ENCODE results near the gene CCDC89.
"Not testable (repeated sequence)": the region's sequence is repeated elsewhere in the genome, so short reads cannot be mapped to it uniquely, and the experiment has no call there.

CCDC89 gene

DNA sequence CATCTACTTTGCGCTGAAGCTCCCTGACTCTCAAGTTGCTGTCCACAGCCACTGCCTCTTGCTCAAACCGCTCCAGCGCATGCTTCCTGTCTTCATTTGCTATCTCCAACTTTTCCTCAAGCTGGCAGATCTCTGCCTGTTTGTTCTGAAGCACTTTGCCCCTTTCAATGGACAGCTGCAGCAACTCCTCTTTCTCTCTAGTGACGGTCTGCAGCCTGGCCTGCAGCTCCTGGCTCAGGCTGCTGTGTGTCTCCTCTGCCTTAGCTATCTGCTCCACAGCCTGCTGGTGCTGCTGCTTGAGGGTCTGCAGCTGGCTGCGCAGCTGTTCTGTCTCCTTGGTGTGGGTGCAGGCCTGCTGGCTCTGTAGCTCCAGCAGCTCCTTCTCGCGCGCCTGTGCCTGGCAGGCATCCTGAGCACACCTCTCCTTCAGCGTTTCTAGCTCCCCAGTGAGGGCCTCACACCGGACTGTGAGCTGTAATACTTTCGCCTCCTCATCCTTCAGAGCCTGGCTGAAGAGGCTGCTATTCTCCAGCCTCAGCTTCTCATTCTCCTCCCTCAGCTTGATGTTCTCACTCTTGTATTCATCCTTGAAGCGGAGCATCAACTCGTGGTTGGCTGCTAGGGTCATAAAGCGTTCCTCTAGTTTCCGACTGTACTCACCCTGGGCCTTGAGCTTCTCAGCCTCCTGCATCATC, 723 bp downstream of the CCDC89 start:
- DNase-seq = no peak

DNA sequence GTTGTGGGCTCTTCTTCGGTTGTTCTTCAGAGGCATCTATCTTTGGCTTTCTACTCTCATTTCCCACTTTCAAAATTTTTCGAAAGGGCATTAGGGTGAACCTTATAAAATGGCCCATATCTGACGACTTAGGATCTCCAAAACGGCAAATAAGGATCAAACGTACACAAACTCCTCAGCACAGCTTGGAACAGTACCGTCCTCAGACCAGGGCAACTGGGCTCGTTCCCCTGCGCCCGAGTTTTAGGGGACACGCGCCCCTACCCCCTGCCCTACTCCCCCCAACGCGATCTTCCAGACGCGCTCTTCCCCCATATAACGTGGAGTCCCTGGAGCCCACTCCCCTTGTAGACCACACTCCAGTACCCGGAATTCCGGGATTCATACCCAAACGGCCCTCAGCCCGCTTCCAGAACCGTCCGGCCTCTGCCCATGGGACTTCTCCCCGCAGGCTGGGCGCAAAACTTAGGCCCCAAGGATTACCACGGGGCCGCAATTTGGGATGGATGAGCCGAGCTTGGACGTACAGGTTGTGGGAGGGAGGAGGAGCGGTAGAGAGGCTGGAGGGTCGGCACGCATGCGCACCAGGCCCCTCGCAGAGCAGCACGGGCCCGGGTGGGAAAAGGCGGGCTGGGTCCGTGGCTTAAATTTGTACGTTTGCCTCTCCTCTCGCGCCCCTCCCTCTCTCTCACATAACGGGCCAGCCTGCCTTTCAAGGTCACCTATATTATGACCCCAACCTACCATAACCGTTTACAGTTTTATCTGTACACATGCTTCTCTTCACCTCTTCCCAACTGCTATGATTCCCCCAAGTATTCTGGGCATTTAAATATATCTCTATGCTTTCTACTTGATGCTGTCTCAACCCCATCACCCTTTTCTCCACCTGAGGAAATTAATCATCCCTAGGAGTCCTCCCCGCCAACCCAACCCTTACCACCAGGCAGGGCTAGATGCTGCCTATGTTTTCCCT, 3.4 kb downstream of the CCDC89 start:
- DNase-seq = peak; percentile 67 to 70

DNA sequence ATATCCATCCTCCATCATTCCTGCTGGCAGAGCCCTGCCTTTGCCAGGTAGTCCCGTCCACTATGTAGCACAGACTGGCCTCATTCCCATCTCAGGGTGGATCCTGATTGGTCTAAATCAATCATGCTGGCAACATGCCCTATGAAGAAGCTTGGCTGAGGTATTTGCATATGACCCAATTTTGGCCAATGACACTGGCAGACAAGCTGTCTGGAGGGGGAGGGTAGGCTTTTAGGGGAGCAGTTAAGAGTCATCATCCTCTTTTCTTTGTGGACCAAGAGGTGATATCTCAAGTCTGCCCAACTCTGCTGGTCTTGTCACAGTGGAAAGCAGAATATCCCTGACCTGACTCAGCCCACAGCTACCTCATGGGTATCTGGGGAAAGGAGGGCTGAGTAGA, 5.1 kb downstream of the CCDC89 start:
- DNase-seq = no peak

DNA sequence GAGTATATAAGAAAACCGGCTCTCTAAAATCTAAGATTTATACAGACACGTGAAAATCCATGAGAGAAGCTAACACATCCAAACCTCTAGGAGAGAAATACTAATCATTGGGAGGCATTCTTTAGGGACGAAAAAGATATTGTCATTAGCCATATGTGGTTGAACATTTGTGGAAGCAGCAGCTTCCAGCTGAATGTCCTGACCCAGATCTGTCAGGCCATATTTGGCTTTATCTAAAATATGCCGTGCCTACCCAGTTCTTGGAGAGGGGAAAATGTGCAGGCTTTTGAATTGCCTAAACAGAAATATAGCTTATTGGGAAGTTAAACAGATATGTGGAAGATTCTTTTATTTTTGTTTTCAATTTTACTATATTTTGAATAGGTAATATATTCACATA, 6.4 kb downstream of the CCDC89 start:
- no peak for DNase-seq

- DNase-seq = no peak
Observed at GRCh38 chr11:85673393-85673792, 12.6 kb downstream of the CCDC89 start.

DNA sequence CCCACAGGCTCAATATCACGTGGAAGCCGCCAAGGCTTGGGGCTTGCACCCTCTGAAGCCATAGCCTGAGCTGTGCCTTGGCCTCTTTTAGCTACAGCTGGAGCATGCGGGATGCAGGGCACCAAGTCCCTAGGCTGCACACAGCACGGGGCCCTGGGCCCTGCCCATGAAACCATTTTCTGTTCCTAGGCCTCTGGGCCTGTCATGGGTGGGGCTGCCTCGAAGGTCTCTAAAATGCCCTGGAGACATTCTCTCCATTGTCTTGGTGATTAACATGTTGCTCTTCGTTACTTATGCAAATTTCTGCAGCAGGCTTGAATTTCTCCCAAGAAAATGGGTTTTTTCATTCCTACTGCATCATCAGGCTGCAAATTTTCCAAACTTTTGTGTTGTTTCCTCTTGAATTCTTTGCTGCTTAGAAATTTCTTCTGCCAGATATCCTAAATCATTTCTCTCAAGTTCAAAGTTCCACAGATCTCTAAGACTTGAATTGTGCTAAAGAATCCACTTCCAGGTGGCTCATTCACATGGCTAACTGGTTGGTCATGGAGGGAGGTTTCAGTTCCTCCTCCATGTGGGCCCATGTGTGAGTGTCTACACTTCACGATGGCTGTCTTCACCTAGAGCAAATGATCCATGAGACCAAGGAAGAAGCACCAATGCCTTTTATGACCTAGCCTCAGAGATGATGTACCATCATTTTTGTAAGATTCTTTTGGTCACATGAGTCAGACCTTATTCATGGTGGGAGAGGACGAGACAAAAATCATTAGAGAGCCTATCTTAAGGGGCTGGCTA, 13.7 kb downstream of the CCDC89 start:
- DNase-seq = no peak

DNA sequence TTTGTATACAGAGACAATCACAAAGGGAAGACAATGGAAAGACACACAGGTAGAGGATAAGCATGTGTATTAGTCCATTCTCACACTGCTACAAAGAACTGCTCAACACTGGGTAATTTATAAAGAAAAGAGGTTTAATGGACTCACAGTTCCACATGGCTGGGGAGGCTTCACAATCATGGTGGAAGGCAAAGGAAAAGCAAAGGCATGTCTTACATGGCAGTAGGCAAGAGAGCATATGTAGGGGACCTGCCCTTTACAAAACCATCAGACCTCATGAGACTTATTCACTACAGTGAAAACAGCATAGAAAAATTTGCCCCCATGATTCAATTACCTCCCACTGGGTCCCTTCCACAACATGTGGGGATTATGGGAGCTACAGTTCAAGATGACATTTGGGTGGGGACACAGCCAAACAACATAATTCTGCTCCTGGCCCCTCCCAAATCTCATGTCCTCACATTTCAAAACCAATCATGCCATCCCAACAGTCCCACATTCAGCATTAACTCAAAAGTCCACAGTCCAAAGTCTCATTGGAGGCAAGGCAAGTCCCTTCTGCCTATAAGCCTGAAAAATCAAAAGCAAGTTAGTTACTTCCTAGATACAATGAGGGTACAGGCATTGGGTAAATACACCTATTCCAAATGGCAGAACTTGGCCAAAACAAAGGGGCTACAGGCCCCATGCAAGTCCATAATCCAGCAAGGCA, 14.9 kb downstream of the CCDC89 start:
- not testable (repeated sequence) for DNase-seq

DNA sequence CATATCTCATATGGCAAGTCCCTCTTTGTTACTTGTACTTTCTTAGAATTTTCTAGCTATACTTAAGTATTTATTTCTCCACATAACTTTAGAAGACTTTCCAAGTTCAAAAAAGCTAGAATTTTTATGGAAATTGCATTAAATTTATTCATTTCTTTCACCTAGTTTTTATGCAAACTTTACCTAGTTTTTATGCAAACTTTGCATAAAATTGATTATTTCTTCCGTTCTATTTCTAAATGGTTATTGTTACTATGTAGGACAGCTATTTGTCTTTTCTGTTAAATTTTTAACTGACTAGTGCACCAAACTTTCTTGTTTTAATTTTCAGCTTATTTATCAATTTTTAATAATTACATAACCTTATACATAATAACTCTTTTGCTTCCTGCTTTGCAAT, 17.8 kb downstream of the CCDC89 start:
- no peak for DNase-seq

DNA sequence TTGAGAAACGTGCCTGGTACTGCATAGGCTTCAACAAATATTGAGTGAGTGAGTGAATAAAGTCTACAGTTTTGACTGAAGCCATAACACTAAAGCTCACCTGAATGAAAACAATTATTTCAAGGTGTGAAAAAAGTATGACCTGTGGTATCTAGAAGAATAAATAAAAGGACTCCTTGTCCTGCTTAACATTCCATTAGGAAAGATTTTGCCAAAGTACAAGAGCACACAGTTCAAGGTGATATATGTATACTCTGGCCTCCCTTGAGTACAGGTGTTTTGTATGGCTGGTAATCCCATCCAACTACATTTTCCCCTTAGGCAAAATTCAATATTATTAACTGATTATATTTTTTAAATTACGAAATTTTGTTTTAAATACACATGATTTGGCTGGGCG, 19.3 kb downstream of the CCDC89 start:
- DNase-seq = no peak

DNA sequence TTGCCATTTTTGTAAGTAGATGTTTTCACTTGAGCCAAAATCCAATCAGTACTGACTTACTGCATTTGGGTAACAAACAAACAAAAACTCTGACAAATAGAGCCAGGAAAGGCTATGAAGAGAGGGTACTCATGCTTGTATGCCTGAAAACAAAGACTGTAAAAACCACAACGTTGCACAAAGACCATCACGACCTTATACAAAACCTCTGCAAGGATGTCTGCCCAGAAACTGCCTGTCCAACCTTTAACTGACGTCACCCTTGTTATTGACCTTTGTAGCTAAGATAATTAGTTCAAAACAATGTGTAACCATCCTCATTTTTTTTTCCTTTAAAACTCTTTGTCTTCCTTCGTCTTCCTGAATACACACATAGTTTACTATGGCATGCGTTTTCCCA, 20.3 kb downstream of the CCDC89 start:
- DNase-seq = peak in 1 of 2 donors; percentile 34

DNA sequence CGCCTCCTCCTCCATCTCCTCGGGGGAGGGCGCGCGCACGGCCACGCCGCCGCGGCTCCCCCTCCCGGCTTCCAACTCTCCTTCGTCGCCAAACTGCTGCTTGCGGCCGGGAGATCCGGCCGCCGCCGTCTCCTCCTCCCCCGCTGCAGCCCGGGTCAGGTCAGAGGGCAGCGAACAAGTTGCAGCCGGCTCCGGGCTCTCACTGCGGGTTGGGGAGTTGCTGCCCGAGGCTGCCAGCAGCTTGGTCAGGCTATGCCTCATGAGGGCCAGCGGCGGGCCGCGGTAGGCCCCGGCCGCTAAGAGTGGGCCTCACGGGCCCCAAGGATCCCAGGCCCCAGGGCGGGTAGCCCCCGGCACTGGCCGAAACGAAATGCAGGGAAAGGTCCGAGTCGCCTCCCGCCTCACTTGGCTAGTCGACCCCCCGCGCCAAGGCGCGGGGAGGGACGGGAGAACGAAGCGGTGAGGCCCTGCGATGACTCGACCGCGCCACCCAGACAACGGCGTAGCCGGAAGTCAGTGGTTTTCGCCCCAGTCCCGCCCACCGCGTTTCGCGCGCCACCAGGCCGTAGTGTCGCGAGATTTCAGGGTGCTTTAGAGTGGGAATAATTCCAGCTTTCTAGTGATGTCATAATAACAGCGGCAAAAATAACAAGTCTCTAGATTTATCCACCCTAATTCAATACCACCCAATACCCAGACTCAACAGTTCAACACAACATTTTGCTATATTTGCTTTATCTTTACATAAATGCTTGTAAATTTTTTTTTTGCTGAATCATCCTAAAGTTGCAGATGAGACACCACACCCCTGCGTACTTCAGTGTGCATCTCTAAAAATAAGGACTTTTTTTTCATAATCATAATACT, 21.1 kb downstream of the CCDC89 start, which contains the start of gene CREBZF:
Gene CREBZF, minus strand, starts transcription at position 515 of the 867 bp plus-strand sequence. Its CDS starts 254 bp downstream, at position 261.
- DNase-seq = peak; percentile 92 to 95

DNA sequence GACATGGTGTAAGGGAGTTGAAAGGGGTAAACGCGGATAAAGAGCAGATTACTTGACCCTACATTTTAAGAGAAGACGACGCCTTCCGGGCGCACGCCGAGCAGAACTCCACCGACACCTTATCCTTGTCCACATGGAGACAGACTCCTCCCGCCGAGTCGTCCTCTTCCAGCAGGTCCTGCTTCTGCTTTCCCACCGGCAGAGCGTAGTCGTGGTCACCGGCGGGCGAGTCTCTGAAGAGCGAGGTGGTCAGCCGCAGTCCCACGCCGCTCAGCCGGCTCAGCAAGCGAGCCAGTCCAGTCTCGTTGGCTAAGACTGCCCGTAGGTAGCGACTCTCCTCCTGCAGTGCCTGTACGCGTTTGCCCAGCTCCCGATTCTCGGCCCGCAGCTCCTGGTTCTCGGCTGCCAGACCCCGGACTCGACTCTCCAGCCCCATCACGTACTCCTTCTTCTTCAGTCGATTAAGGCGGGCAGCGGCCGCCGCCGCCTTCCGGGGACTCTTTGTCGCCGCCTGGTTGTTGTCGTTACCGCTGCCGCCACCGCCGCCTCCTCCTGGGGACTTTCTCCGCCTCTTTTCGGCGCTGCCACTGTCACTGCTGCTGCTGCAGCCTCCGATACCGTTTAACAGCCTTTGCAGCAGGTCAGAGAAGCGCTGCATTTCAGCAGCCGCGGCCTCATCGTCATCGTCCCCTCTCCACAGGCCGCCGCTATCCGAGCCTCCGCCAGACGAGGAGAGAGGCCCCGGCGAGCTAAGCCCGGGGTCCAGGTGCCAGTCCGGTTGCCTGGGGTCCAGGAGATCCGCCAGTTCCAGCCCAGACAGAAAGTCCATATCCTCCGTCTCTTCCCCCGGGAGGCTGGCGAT, 22.0 kb downstream of the CCDC89 start:
- DNase-seq = peak; percentile 87 to 90

GRCh38 chr11:85663080-85663752, 22.8 kb downstream of the CCDC89 start:
- peak; percentile 12 to 58 for DNase-seq

GRCh38 chr11:85661972-85662664, 23.9 kb downstream of the CCDC89 start:
- DNase-seq = no peak

DNA sequence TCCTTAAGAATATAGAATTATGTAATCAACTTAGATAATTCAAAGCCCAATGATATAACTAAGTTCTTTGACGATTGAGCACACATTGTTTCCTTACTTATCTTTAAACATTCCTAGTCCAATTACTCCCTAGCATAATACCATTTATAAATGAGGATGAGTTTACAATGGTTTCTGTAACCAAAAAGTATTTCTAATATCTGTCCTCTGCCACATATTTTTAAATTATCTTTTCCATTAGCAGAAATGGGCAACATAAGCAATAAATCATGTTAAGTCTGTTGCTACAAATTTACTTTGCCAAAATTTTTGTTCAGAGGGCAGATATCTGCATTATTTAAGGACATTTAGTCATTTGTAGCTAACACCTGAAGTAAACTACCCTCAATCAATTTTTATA, 27.8 kb downstream of the CCDC89 start:
- DNase-seq = no peak

GRCh38 chr11:85656777-85657176, 29.2 kb downstream of the CCDC89 start:
- DNase-seq = no peak

GRCh38 chr11:85654343-85654742, 31.7 kb downstream of the CCDC89 start:
- not testable (repeated sequence) for DNase-seq

- no peak for DNase-seq
Observed at GRCh38 chr11:85652786-85653447, 33.1 kb downstream of the CCDC89 start.
